Keratinocyte (primary cell): ENCODE results near the gene ZP4.

Experiments used
- EZH2 ChIP-seq: IDR thresholded peaks from one replicate; pipeline ENCODE4 v1.6.1; 2012; ENCODE audit warnings: inconsistent platforms, mild to moderate bottlenecking, low read length, moderate library complexity
- TF ChIP-seq, protein P1 (sequence below), 3 experiments: IDR thresholded peaks in 1 of 3; conservative IDR thresholded peaks in 1 of 3; optimal IDR thresholded peaks in 1 of 3; 2 replicates in 2 of 3; 3 replicates in 1 of 3; pipeline versions ENCODE3 to v1.5.1; 2011; ENCODE audit warnings: low read length in 3 of 3, mild to moderate bottlenecking in 3 of 3, moderate library complexity in 2 of 3, control low read depth in 1 of 3, inconsistent platforms in 1 of 3; ENCODE audit not compliant: insufficient read depth in 2 of 3; ENCODE audit errors: extremely low read depth in 1 of 3

DNA sequence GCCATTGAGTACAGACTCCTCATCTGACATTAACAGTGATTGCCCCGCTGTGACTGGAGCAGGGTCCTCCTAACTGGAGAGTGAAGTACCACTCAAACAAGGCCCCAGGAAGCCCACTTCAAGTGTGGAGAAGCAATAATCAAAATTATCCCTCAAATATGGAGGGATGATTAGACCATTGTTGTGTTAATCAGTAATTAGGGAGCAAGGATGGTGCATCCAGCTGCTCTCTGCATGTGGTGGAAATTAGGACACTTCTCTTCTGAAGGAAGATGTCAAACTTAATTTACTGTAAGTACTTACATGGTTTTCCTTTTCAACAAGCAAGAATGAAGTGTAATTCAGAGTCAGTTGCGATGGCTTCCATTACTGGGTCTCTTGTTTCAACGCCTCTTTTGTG is 3.4 kb upstream of the ZP4 start:
- TF ChIP-seq, protein P1, sequence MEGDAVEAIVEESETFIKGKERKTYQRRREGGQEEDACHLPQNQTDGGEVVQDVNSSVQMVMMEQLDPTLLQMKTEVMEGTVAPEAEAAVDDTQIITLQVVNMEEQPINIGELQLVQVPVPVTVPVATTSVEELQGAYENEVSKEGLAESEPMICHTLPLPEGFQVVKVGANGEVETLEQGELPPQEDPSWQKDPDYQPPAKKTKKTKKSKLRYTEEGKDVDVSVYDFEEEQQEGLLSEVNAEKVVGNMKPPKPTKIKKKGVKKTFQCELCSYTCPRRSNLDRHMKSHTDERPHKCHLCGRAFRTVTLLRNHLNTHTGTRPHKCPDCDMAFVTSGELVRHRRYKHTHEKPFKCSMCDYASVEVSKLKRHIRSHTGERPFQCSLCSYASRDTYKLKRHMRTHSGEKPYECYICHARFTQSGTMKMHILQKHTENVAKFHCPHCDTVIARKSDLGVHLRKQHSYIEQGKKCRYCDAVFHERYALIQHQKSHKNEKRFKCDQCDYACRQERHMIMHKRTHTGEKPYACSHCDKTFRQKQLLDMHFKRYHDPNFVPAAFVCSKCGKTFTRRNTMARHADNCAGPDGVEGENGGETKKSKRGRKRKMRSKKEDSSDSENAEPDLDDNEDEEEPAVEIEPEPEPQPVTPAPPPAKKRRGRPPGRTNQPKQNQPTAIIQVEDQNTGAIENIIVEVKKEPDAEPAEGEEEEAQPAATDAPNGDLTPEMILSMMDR (optimal IDR thresholded peaks at IDR 0.05 in 1 of 3, IDR thresholded peaks at IDR 0.05 in 1 of 3, conservative IDR thresholded peaks at IDR 0.05 in 1 of 3; ENCODE audit: extremely low read depth in 1 of 3, insufficient read depth in 2 of 3, low read length in 3 of 3) = no peak
- TF ChIP-seq EZH2 = no peak
